ENCODE data around the gene OR52N5.

The OR52N5 gene

GRCh38 chr11:5783255-5783654 lies at the start of gene OR52N5:
OR52N5 (minus strand) TSS chr11:5783355; CDS start chr11:5778634, 4,721 bp downstream.
- no peak for DNase-seq

GRCh38 chr11:5831196-5831829 lies 48.2 kb upstream of the OR52N5 start:
- DNase-seq: no peak

GRCh38 chr11:5818245-5818886 lies 35.2 kb upstream of the OR52N5 start:
- DNase-seq: no peak

GRCh38 chr11:5815534-5815933 lies 32.4 kb upstream of the OR52N5 start:
- DNase-seq: no peak

- no peak for DNase-seq
These were observed 27.0 kb upstream of the OR52N5 start for GRCh38 chr11:5809905-5810795.

GRCh38 chr11:5809122-5809519 lies 26.0 kb upstream of the OR52N5 start:
- no peak for DNase-seq

- peak; percentile 17 to 69 for DNase-seq
These were observed 25.5 kb upstream of the OR52N5 start, which contains the start of gene OR52N2 for GRCh38 chr11:5808500-5809121. OR52N2 (plus strand) TSS chr11:5808924; CDS start chr11:5820336, 11,412 bp downstream.

- DNase-seq: peak in 1 of 2 experiments; percentile 1
These were observed 24.4 kb upstream of the OR52N5 start for GRCh38 chr11:5807580-5807979.

GRCh38 chr11:5803982-5804381 lies 20.8 kb upstream of the OR52N5 start:
- DNase-seq: no peak

- no peak for DNase-seq
These were observed 13.4 kb upstream of the OR52N5 start for GRCh38 chr11:5796541-5796940.

GRCh38 chr11:5791165-5791564 lies 8.0 kb upstream of the OR52N5 start, which contains the start of gene OR52N1:
OR52N1 (minus strand) TSS chr11:5791265; CDS start chr11:5788816, 2,449 bp downstream.
- DNase-seq: no peak

GRCh38 chr11:5767056-5767455 lies 16.1 kb downstream of the OR52N5 start:
- no peak for DNase-seq

- no peak for DNase-seq
These were observed 29.2 kb downstream of the OR52N5 start, which contains the start of gene OR52N4 for GRCh38 chr11:5753943-5754342. OR52N4 (plus strand) TSS chr11:5754243; CDS start chr11:5754741, 498 bp downstream.

GRCh38 chr11:5749836-5750235 lies 33.3 kb downstream of the OR52N5 start:
- DNase-seq: no peak

GRCh38 chr11:5746614-5747013 lies 36.5 kb downstream of the OR52N5 start:
- DNase-seq: no peak

GRCh38 chr11:5738431-5738830 lies 44.7 kb downstream of the OR52N5 start:
- no peak for DNase-seq

GRCh38 chr11:5737670-5738392 lies 45.3 kb downstream of the OR52N5 start:
- no peak for DNase-seq

- DNase-seq: no peak
These were observed 46.1 kb downstream of the OR52N5 start for GRCh38 chr11:5737091-5737490.

- DNase-seq: no peak
These were observed 46.8 kb downstream of the OR52N5 start, which contains the start of gene OR56B1 for GRCh38 chr11:5736396-5736795. OR56B1 (plus strand) TSS chr11:5736448; CDS start chr11:5736517, 69 bp downstream.

- no peak for DNase-seq
These were observed 55.5 kb downstream of the OR52N5 start for GRCh38 chr11:5727691-5728090.

GRCh38 chr11:5726351-5726750 lies 56.8 kb downstream of the OR52N5 start:
- no peak for DNase-seq
